Measurements from ENCODE around the gene NCLN. TPM values are rescaled to one million over a fixed set of nuclear protein-coding genes. Genes with fewer than 3 reads are reported as not detected.
"Not testable (repeated sequence)": the region's sequence is repeated elsewhere in the genome, so short reads cannot be mapped to it uniquely, and the experiment has no call there.

Gene NCLN
- total RNA-seq, 1 donor from 2014 or later: 13.9 TPM

GRCh38 chr19:3194106-3195087, 8.7 kb downstream of the NCLN start:
- DNase-seq (ENCODE audit: low spot score in 2 of 2) (no peak), FAIRE-seq (no peak)

GRCh38 chr19:3196064-3196932, 10.6 kb downstream of the NCLN start:
- DNase-seq (ENCODE audit: low spot score in 2 of 2): no peak

GRCh38 chr19:3196933-3197205, 11.1 kb downstream of the NCLN start:
- DNase-seq (ENCODE audit: low spot score in 2 of 2) (no peak), FAIRE-seq (no peak)

More at GRCh38 chr19:3196064-3196932, 10.6 kb downstream of the NCLN start:
- FAIRE-seq: no peak

GRCh38 chr19:3198901-3199700, 13.4 kb downstream of the NCLN start:
- FAIRE-seq (no peak), DNase-seq (ENCODE audit: low spot score in 2 of 2) (no peak)

GRCh38 chr19:3201072-3201700, 15.5 kb downstream of the NCLN start:
- DNase-seq (ENCODE audit: low spot score in 2 of 2) (no peak), FAIRE-seq (no peak)

GRCh38 chr19:3201911-3202310, 16.2 kb downstream of the NCLN start:
- no peak for DNase-seq (ENCODE audit: low spot score in 2 of 2)
- no peak for FAIRE-seq

- FAIRE-seq (no peak), DNase-seq (ENCODE audit: low spot score in 2 of 2) (no peak)
Observed at GRCh38 chr19:3202346-3202745, 16.6 kb downstream of the NCLN start.

- not testable (repeated sequence) for FAIRE-seq; DNase-seq (ENCODE audit: low spot score in 2 of 2)
Observed at GRCh38 chr19:3202895-3203294, 17.2 kb downstream of the NCLN start.

- no peak for FAIRE-seq
- DNase-seq (ENCODE audit: low spot score in 2 of 2): no peak
Observed at GRCh38 chr19:3203805-3204645, 18.3 kb downstream of the NCLN start.

GRCh38 chr19:3204646-3205275, 19.0 kb downstream of the NCLN start:
- DNase-seq (ENCODE audit: low spot score in 2 of 2): no peak
- no peak for FAIRE-seq

- FAIRE-seq (no peak), DNase-seq (ENCODE audit: low spot score in 2 of 2) (no peak)
Observed at GRCh38 chr19:3206216-3206953, 20.7 kb downstream of the NCLN start.

GRCh38 chr19:3207461-3208242, 21.9 kb downstream of the NCLN start:
- no peak for FAIRE-seq
- no peak for DNase-seq (ENCODE audit: low spot score in 2 of 2)

- DNase-seq (ENCODE audit: low spot score in 2 of 2) (peak in 1 of 2 donors; percentile 33), FAIRE-seq (no peak)
Observed at GRCh38 chr19:3208317-3209207, 22.8 kb downstream of the NCLN start.

GRCh38 chr19:3210347-3211017, 24.8 kb downstream of the NCLN start:
- DNase-seq (ENCODE audit: low spot score in 2 of 2) (no peak), FAIRE-seq (no peak)

GRCh38 chr19:3211191-3211590, 25.5 kb downstream of the NCLN start:
- no peak for DNase-seq (ENCODE audit: low spot score in 2 of 2)
- FAIRE-seq: no peak

- FAIRE-seq: no peak
- DNase-seq (ENCODE audit: low spot score in 2 of 2): no peak
Observed at GRCh38 chr19:3213159-3213558, 27.4 kb downstream of the NCLN start.

Data from frontal cortex (tissue), 4 donors.